ENCODE measurements around the gene MRFAP1.

GRCh38 chr4:6603128-6603527 is 37.4 kb upstream of the MRFAP1 start:
- TF ChIP-seq, protein P1, sequence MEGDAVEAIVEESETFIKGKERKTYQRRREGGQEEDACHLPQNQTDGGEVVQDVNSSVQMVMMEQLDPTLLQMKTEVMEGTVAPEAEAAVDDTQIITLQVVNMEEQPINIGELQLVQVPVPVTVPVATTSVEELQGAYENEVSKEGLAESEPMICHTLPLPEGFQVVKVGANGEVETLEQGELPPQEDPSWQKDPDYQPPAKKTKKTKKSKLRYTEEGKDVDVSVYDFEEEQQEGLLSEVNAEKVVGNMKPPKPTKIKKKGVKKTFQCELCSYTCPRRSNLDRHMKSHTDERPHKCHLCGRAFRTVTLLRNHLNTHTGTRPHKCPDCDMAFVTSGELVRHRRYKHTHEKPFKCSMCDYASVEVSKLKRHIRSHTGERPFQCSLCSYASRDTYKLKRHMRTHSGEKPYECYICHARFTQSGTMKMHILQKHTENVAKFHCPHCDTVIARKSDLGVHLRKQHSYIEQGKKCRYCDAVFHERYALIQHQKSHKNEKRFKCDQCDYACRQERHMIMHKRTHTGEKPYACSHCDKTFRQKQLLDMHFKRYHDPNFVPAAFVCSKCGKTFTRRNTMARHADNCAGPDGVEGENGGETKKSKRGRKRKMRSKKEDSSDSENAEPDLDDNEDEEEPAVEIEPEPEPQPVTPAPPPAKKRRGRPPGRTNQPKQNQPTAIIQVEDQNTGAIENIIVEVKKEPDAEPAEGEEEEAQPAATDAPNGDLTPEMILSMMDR (conservative IDR thresholded peaks at IDR 0.05 in 1 of 2, IDR thresholded peaks at IDR 0.05 in 1 of 2; ENCODE audit: low read depth in 1 of 2, low read length in 2 of 2) = no peak
- TF ChIP-seq EZH2 (IDR thresholded peaks at IDR 0.05; ENCODE audit: low read length, missing control alignments) = no peak
